Dedifferentiated amniotic fluid mesenchymal stem cell (primary cell): ENCODE measurements around the gene HDGFL1.
A peak's percentile ranks its signal among the peaks of the same experiment; 100 is the strongest.

Experiments
- DNase-seq: peaks from one replicate; pipeline ENCODE4 v3.0.0-alpha.2; 2016; ENCODE audit errors: extremely low spot score

Gene HDGFL1

GRCh38 chr6:22590423-22590822, 21.1 kb downstream of the HDGFL1 start:
- no peak for DNase-seq

DNA sequence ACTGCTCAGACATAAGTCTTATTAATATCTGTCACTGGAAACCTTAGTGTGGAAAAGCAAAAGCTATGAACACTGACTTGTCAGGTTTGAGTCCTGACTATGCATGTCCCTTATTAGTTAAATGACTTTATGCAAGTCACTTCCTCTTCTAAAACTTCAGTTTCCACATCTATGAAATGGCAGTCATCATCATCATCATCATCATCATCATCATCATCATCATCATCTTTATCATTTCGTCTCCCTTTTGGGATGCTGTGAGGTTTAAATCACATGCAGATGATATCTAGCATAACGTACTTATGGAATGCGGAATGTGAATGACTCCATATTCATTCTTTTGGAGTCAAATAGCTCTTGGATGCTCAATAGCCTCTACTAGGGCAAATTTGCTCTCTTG, 24.5 kb downstream of the HDGFL1 start:
- no peak for DNase-seq

GRCh38 chr6:22596011-22596410, 26.6 kb downstream of the HDGFL1 start:
- no peak for DNase-seq

DNA sequence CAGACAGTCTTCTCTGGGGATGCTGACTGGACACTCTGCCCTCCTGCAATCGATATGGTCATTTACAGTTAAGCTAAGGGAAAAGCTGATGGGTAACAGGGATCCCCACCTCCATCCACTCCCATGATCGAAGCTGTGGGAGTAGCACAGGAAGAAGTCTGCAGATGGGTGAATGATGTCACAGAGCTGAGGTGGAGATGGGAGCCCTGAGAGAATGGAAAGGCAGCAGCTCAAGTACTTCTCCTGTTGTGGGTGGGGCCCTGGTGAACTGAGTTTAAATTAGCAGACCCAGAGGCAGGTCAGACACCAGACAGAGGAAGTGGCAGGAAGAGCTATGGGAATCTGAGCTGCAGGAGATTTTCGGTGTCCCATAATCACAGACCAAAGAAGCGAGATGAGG, 29.0 kb downstream of the HDGFL1 start:
- peak; percentile 11 for DNase-seq

- no peak for DNase-seq
These were observed 30.7 kb downstream of the HDGFL1 start for GRCh38 chr6:22600059-22600458.

- no peak for DNase-seq
These were observed 32.6 kb downstream of the HDGFL1 start for GRCh38 chr6:22601984-22602383.

- peak; percentile 3 for DNase-seq
These were observed 36.4 kb downstream of the HDGFL1 start for GRCh38 chr6:22605736-22606135.

DNA sequence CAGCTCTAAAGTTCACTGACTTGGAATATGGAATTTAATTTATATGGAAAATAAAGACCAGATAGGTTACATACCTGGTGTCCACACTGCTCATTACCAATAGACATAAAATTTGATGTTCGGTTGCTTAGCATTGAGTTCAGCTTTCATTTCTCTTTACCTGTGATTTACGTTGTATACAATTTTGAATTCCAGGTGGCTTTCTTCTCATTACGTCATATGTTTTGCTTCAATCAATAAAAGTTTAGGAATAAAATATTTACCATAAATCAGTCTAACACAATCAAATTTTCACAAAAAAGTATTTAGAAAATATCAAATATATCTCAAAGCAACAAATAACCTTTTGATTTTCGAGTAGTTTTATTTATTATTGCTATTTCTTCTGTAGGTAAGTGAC, 40.8 kb downstream of the HDGFL1 start:
- no peak for DNase-seq

DNA sequence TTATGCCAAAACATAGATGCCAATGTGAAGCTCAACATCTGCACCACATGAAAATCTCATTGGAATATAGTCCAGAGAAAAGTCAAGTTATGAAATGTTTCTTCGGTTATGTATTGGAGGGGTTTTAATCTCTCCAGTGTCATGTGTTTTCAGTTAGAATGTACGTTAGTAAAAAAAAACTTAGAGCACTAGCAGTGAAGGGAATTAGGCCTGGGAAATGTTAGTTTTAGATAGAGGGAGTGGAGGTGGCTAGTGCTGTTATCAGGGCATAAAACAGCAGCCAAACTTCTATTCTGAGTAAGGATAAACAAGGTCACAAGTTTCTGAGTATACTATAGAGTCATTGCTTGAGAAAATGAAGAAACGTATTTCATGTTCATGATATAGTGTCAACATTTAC, 42.9 kb downstream of the HDGFL1 start:
- no peak for DNase-seq

DNA sequence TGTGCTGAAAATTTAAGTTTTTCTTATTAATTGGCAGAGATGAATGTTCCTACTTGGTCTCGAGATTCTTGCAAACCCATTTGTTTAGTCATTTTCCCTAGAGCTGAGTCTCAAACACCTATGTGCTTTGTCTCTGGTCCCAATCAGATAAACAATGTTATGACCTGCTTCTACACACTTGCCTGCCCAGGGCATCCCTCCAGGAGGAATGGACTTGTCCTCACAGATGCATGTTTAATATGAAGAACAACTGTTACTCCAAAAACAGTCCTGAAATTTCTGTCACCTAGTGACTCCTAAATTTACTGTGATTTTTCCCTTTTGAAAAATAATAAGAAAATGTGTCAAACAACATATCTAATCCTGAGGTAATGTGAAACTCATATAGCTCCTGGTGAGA, 43.7 kb downstream of the HDGFL1 start:
- DNase-seq = no peak

- peak; percentile 85 for DNase-seq
These were observed 44.3 kb downstream of the HDGFL1 start for GRCh38 chr6:22613695-22614094.

DNA sequence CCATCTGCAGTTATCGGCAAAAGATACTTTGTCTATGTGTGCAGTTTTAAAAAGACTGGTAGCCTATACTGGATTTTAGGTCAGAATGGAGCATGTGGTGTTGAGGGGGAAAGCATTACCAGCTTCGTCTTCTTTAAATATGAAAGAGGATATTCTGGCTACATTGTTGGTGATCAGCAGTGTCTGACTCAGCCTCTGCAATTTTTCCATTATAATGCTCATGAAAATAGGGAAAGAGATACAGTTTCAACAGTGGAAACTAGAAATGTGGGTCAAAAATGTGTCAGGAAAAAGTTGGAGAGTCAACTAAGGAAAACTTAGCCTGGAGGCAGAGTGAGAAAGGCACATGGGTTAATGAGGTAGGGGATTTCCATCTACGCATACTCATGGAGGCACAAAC, 45.2 kb downstream of the HDGFL1 start:
- DNase-seq = peak; percentile 24

DNA sequence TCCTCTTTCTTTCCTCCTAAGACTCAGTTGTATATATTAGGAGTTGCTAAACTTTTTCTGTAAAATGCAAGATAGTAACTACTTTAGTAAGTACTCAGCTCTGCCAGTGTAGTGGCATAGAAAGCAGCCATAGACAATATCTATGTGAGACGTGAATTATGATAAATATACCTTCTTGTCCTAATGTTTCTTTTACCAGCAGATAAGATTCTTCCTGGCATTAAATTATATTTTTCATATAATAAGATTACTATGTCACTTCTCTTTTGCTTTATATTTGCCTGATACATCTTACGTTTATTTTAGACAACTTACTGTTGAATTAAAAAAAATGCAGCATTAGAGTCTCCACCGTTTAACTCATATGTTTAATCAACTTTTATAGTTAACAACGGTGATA, 51.7 kb downstream of the HDGFL1 start:
- no peak for DNase-seq
